ENCODE data around the gene ZNF529.

GRCh38 chr19:36564391-36564790 is 8.7 kb downstream of the ZNF529 start:
- TF ChIP-seq CTCF (conservative IDR thresholded peaks at IDR 0.05; ENCODE audit: low read length), result no peak
- no peak for TF ChIP-seq EZH2phosphoT487 (IDR thresholded peaks at IDR 0.05; ENCODE audit: borderline replicate concordance)

Measured in Loucy (cell line).